HG03457 (cell line): ENCODE results near the gene MDGA2.

Experiments
- ATAC-seq: cut with Tn5 transposase; IDR thresholded peaks from one replicate; pipeline ENCODE4 v1.9.1; 2021; ENCODE audit warnings: moderate number of reproducible peaks; ENCODE audit not compliant: unreplicated experiment

MDGA2 gene

GRCh38 chr14:47675466-47676314, at the start of gene MDGA2:
MDGA2 (minus strand) TSS chr14:47675605.
- no peak for ATAC-seq

- ATAC-seq, result no peak
Measured at GRCh38 chr14:47722929-47723693, 47.7 kb upstream of the MDGA2 start.

GRCh38 chr14:47720281-47720680, 44.9 kb upstream of the MDGA2 start:
- ATAC-seq, result no peak

GRCh38 chr14:47715330-47715729, 39.9 kb upstream of the MDGA2 start:
- no peak for ATAC-seq

GRCh38 chr14:47710581-47710980, 35.2 kb upstream of the MDGA2 start:
- no peak for ATAC-seq

GRCh38 chr14:47705683-47706082, 30.3 kb upstream of the MDGA2 start:
- ATAC-seq, result no peak

- ATAC-seq, result no peak
Measured at GRCh38 chr14:47691829-47692228, 16.4 kb upstream of the MDGA2 start.

GRCh38 chr14:47678993-47679392, 3.6 kb upstream of the MDGA2 start:
- no peak for ATAC-seq

GRCh38 chr14:47678157-47678556, 2.8 kb upstream of the MDGA2 start:
- ATAC-seq, result no peak

- ATAC-seq, result no peak
Measured at GRCh38 chr14:47676315-47676617, 861 bp upstream of the MDGA2 start.

- no peak for ATAC-seq
Measured at GRCh38 chr14:47674543-47675465, 601 bp downstream of the MDGA2 start.

GRCh38 chr14:47674148-47674542, 1.3 kb downstream of the MDGA2 start:
- ATAC-seq, result no peak

- ATAC-seq, result no peak
Measured at GRCh38 chr14:47665337-47666134, 9.9 kb downstream of the MDGA2 start.

GRCh38 chr14:47662466-47662865, 12.9 kb downstream of the MDGA2 start:
- no peak for ATAC-seq

- ATAC-seq, result no peak
Measured at GRCh38 chr14:47660158-47660557, 15.2 kb downstream of the MDGA2 start.

- ATAC-seq, result no peak
Measured at GRCh38 chr14:47658041-47658440, 17.4 kb downstream of the MDGA2 start.

- no peak for ATAC-seq
Measured at GRCh38 chr14:47657143-47657542, 18.3 kb downstream of the MDGA2 start.

GRCh38 chr14:47651337-47651736, 24.1 kb downstream of the MDGA2 start:
- no peak for ATAC-seq

- no peak for ATAC-seq
Measured at GRCh38 chr14:47637753-47638152, 37.7 kb downstream of the MDGA2 start.
